Epithelial cell of proximal tubule (primary cell): ENCODE data around the gene SPINT3. TPM values are rescaled to one million over a fixed set of nuclear protein-coding genes. Genes with fewer than 3 reads are reported as not detected.
"Not testable (repeated sequence)": the region's sequence is repeated elsewhere in the genome, so short reads cannot be mapped to it uniquely, and the experiment has no call there.

Experiments used
- DNase-seq: peaks from one replicate; pipeline ENCODE4 v3.0.0-alpha.2; 2011; ENCODE audit warnings: low read depth
- H3K4me3 ChIP-seq: 2 replicates; pipeline ENCODE4 v1.5.1; 2011; ENCODE audit warnings: low read depth, mild to moderate bottlenecking, low read length
- total RNA-seq: library from RNA; depleted of rRNA; stranded (reverse); fragments of >200 nt; gene quantifications from 2 replicates; pipeline ENCODE4 v1.2.3, GENCODE V29; 2015
- TF ChIP-seq, protein P1 (sequence below): conservative IDR thresholded peaks from 2 replicates; pipeline ENCODE4 v1.5.1; 2012; ENCODE audit warnings: low read depth, mild to moderate bottlenecking, low read length

The SPINT3 gene
- total RNA-seq, 1 donor from 2014 or later: not detected

DNA sequence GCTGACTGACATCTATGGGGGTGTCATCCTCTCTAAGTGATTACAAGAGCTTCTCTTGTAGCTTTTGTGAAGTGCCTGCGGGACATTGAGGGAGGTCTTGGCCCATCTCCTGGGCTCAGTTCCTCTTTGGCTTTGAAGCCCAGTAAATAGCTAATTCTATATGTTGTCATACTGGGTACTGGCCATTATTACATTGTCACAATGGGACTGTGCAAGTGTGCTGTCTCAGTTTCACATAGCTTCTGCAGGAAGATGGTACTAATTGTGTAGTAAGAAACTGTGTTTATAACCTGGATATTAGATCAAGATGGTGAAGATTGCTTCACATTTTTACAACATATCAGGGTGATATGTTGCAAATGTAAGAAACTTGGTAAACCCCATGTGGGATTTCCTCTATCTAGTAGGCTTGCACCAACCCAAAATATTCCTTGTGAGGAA lies 19.9 kb downstream of the SPINT3 start:
- DNase-seq: no peak
- H3K4me3 ChIP-seq: no peak overlapping the region
- TF ChIP-seq, protein P1, sequence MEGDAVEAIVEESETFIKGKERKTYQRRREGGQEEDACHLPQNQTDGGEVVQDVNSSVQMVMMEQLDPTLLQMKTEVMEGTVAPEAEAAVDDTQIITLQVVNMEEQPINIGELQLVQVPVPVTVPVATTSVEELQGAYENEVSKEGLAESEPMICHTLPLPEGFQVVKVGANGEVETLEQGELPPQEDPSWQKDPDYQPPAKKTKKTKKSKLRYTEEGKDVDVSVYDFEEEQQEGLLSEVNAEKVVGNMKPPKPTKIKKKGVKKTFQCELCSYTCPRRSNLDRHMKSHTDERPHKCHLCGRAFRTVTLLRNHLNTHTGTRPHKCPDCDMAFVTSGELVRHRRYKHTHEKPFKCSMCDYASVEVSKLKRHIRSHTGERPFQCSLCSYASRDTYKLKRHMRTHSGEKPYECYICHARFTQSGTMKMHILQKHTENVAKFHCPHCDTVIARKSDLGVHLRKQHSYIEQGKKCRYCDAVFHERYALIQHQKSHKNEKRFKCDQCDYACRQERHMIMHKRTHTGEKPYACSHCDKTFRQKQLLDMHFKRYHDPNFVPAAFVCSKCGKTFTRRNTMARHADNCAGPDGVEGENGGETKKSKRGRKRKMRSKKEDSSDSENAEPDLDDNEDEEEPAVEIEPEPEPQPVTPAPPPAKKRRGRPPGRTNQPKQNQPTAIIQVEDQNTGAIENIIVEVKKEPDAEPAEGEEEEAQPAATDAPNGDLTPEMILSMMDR: no peak

DNA sequence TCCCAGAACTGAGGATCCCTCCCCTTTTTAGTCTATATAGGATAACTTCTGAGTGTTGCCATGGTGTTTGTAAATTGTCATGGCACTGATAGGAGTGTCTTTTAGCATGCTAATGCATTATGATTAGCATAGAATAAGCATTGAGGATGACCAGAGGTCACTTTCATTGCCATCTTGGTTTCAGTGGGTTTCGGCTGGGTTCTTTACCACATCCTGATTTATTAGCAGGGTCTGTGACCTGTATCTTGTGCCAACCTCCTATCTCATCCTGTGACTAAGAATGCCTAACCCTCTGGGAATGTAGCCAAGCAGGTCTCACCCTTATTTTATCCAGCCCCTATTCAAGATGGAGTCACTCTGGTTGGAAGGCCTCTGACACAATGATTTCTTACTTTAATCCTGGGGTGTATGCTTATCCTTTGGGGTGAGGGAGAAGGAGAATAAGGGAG lies 26.3 kb downstream of the SPINT3 start:
- H3K4me3 ChIP-seq: no peak overlapping the region
- TF ChIP-seq, protein P1: no peak
- DNase-seq: peak; percentile 13

DNA sequence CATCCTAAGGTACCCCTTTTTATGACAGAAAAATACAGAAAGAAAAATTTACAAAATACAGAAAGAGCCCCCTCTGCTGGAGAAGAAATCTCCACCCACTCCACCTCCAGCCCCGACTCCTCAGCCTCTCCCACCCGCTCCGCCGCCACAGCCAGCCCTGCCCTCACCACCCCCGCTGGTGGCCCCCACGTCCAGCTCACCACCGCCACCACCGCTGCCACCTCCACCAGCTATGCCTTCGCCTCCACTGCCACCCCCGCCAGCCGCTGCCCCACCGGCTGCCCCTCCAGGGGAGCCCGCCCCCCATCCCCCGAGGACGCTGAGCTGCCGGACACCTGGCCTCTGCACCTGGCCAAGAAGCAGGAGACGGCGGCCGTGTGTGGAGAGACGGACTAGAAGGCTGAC lies 28.2 kb downstream of the SPINT3 start:
- H3K4me3 ChIP-seq: no peak overlapping the region
- DNase-seq: no peak
- TF ChIP-seq, protein P1: peak; percentile 33

DNA sequence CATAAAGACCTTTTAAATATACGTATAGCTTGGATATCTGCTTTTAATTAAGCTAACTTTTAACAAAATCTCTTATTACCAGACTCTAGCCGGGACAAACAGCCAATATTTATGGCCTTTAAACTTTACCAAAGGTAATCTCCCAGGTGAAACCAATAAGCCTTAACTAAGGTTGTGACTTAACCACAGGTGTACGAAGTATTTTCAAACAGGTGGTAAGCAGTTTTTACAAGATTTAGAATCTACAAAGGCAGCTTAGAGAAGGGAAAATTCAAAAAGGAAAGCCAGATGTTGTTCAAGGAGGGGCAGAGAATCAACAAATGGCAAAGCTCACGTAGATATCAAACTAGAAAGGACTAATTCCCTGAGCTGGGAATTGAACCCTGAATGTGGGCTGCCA lies 30.0 kb downstream of the SPINT3 start:
- H3K4me3 ChIP-seq: no peak overlapping the region
- no peak for DNase-seq
- TF ChIP-seq, protein P1: no peak

DNA sequence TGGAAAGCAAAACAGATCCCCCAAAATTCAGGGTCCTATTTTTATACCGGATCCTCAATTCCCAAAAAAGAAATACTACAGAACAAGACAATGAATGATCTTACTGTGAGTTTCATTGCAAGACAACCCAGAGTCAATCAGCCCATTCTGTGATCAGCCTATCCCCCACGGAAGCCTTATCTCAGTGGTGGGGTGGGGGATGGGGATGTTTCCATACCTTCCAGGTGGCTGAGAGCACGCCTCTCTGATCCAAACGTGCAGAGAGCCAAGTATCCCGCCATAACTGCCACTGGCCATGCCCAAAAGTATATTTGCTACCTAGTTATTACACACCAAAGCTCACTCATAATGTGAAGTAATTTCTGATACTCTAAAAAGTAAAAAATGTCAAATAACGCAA lies 30.7 kb downstream of the SPINT3 start:
- DNase-seq: no peak
- no peak overlapping the region for H3K4me3 ChIP-seq
- TF ChIP-seq, protein P1: no peak

DNA sequence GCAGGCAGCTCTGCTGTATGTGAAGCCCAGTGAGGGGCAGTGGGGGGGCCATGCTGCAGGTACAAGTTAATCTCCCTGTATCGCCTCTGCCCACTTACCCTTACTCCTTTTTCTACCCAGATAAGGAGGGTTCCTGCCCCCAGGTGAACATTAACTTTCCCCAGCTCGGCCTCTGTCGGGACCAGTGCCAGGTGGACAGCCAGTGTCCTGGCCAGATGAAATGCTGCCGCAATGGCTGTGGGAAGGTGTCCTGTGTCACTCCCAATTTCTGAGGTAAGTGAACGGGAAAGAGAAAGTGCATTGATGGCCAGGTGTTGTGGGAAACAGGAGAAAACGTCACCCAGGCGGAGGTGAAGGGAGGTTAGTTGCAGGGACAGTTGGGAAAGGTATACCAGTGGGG lies 35.6 kb downstream of the SPINT3 start:
- no peak for DNase-seq
- H3K4me3 ChIP-seq: no peak overlapping the region
- TF ChIP-seq, protein P1: no peak

DNA sequence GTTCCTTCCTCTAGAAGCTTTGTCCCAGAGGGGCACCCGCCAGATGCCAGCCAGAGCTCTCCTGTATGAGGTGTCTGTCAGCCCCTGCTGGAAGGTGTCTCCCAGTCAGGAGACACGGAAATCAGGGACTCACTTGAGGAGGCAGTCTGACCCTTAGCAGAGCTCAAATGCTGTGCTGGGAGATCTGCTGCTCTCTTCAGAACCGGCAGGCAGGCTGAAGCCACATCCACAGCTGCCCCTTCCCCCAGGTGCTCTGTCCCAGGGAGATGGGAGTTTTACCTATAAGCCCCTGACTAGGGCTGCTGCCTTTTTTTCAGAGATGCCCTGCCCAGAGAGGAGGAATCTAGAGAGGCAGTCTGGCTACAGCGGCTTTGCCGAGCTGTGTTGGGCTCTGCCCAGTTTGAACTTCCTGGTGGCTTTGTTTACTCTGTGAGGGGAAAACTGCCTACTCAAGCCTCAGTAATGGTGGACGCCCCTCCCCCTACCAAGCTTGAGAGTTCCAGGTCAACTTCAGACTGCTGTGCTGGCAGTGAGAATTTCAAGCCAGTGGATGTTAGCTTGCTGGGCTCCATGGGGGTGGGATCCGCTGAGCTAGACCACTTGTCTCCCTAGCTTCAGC lies 37.8 kb downstream of the SPINT3 start:
- not testable (repeated sequence) for DNase-seq, H3K4me3 ChIP-seq

DNA sequence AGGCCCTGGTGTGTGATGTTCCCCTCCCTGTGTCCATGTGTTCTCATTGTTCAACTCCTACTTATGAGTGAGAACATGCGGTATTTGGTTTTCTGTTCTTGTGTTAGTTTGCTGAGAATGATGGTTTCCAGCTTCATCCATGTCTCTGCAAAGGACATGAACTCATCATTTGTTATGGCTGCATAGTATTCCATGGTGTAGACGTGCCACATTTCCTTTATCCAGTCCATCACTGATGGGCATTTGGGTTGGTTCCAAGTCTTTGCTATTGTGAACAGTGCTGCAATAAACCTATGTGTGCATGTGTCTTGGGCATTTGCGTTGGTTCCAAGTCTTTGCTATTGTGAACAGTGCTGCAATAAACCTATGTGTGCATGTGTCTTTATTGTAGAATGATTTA lies 43.1 kb downstream of the SPINT3 start:
- not testable (repeated sequence) for DNase-seq, H3K4me3 ChIP-seq
